ENCODE measurements around the gene MAP4K2. TPM values are rescaled to one million over a fixed set of nuclear protein-coding genes. Genes with fewer than 3 reads are reported as not detected.
"Not testable (repeated sequence)": the region's sequence is repeated elsewhere in the genome, so short reads cannot be mapped to it uniquely, and the experiment has no call there.

The MAP4K2 gene
- total RNA-seq, 2 experiments from 2014 or later, result 54.0 to 57.3 TPM

- intact Hi-C loops (cut with DNase I, micrococcal nuclease), result no loop called here
- H3K4me1 Mint-ChIP-seq, result no peaks in the 10 kb centered on the region
Observed at GRCh38 chr11:64827451-64827839, 24.4 kb upstream of the MAP4K2 start.

GRCh38 chr11:64826578-64827450 lies 23.8 kb upstream of the MAP4K2 start:
- no peak for ATAC-seq
- H3K27me3 Mint-ChIP-seq, result no peaks in the 10 kb centered on the region
- POLR2A ChIA-PET, result interaction anchor here (0.7 kb wide), 1 partner anchor 32 kb away, joined by 3 read pairs; no protein-coding TSS in a partner anchor
- intact Hi-C loops (cut with DNase I, micrococcal nuclease), result no loop called here
- no peaks in the 10 kb centered on the region for H3K36me3 Mint-ChIP-seq (ENCODE audit: low read depth)
- H3K27ac Mint-ChIP-seq, result no peak overlapping the region
- no peaks in the 10 kb centered on the region for H3K4me1 Mint-ChIP-seq
- H3K4me3 Mint-ChIP-seq, result no peak overlapping the region
- CTCF ChIA-PET, result interaction anchor here (1.2 kb wide), 1 partner anchor 21 kb away, joined by 3 read pairs; no protein-coding TSS in a partner anchor
- no peaks in the 10 kb centered on the region for H3K9me3 Mint-ChIP-seq (ENCODE audit: low read depth)
- no peak for DNase-seq

More at GRCh38 chr11:64827451-64827839, 24.4 kb upstream of the MAP4K2 start:
- POLR2A ChIA-PET, result interaction anchor here (0.7 kb wide), 1 partner anchor 33 kb away, joined by 3 read pairs; no protein-coding TSS in a partner anchor
- Mint-ChIP-seq H3K4me3 (no peak overlapping the region), H3K9me3 (ENCODE audit: low read depth) (no peaks in the 10 kb centered on the region), H3K36me3 (ENCODE audit: low read depth) (no peaks in the 10 kb centered on the region), H3K27me3 (no peaks in the 10 kb centered on the region), H3K27ac (no peak overlapping the region)
- DNase-seq, result no peak
- CTCF ChIA-PET, result interaction anchor here (1.2 kb wide), 1 partner anchor 20 kb away, joined by 3 read pairs; no protein-coding TSS in a partner anchor
- ATAC-seq, result no peak

- POLR2A ChIA-PET, result no interaction called here
Observed at GRCh38 chr11:64826062-64826461, 23.0 kb upstream of the MAP4K2 start.

GRCh38 chr11:64823568-64824119 lies 20.6 kb upstream of the MAP4K2 start:
- H3K9me3 Mint-ChIP-seq (ENCODE audit: low read depth), result no peaks in the 10 kb centered on the region
- ATAC-seq, result no peak
- intact Hi-C loops (cut with DNase I, micrococcal nuclease), result no loop called here
- no peaks in the 10 kb centered on the region for H3K27me3 Mint-ChIP-seq
- no peak overlapping the region for H3K27ac Mint-ChIP-seq
- DNase-seq, result no peak
- CTCF ChIA-PET, result interaction anchor here (0.8 kb wide), 1 partner anchor 13 kb away, joined by 5 read pairs; no protein-coding TSS in a partner anchor
- POLR2A ChIA-PET, result no interaction called here
- H3K36me3 Mint-ChIP-seq (ENCODE audit: low read depth), result no peaks in the 10 kb centered on the region
- no peaks in the 10 kb centered on the region for H3K4me1 Mint-ChIP-seq
- no peak overlapping the region for H3K4me3 Mint-ChIP-seq

More at GRCh38 chr11:64826062-64826461, 23.0 kb upstream of the MAP4K2 start:
- CTCF ChIA-PET, result no interaction called here
- no peak for DNase-seq
- Mint-ChIP-seq H3K9me3 (ENCODE audit: low read depth) (no peaks in the 10 kb centered on the region), H3K4me3 (no peak overlapping the region), H3K27ac (no peak overlapping the region), H3K4me1 (no peaks in the 10 kb centered on the region), H3K36me3 (ENCODE audit: low read depth) (no peaks in the 10 kb centered on the region), H3K27me3 (no peaks in the 10 kb centered on the region)
- ATAC-seq, result no peak
- intact Hi-C loops (cut with DNase I, micrococcal nuclease), result no loop called here

- ChIA-PET POLR2A (interaction anchor here (0.6 kb wide), 1 partner anchor 9 kb away, joined by 4 read pairs; no protein-coding TSS in a partner anchor), CTCF (no interaction called here)
- no peaks in the 10 kb centered on the region for H3K27me3 Mint-ChIP-seq
- ATAC-seq (no peak), DNase-seq (no peak)
- intact Hi-C loops (cut with DNase I, micrococcal nuclease), result no loop called here
- no peaks in the 10 kb centered on the region for H3K4me1 Mint-ChIP-seq
- H3K4me3 Mint-ChIP-seq, result no peak overlapping the region
- no peaks in the 10 kb centered on the region for H3K36me3 Mint-ChIP-seq (ENCODE audit: low read depth)
- no peaks in the 10 kb centered on the region for H3K9me3 Mint-ChIP-seq (ENCODE audit: low read depth)
- H3K27ac Mint-ChIP-seq, result no peak overlapping the region
Observed at GRCh38 chr11:64817476-64817875, 14.5 kb upstream of the MAP4K2 start.

- H3K4me1 Mint-ChIP-seq; DNase-seq; H3K27me3 Mint-ChIP-seq; H3K27ac Mint-ChIP-seq; H3K4me3 Mint-ChIP-seq; H3K9me3 Mint-ChIP-seq (ENCODE audit: low read depth); intact Hi-C loops (cut with DNase I, micrococcal nuclease); POLR2A ChIA-PET; ATAC-seq; H3K36me3 Mint-ChIP-seq (ENCODE audit: low read depth): not testable (repeated sequence)
- CTCF ChIA-PET, result interaction anchor here (0.6 kb wide), 1 partner anchor 205 kb away, joined by 3 read pairs; no protein-coding TSS in a partner anchor
Observed at GRCh38 chr11:64815433-64815832, 12.4 kb upstream of the MAP4K2 start.

GRCh38 chr11:64814712-64815187 lies 11.7 kb upstream of the MAP4K2 start:
- Mint-ChIP-seq H3K36me3 (ENCODE audit: low read depth) (peaks cover under 1% of the 10 kb centered on the region), H3K27ac (no peak overlapping the region), H3K4me3 (no peak overlapping the region), H3K9me3 (ENCODE audit: low read depth) (no peaks in the 10 kb centered on the region), H3K4me1 (peaks cover 6% of the 10 kb centered on the region), H3K27me3 (no peaks in the 10 kb centered on the region)
- DNase-seq (no peak), ATAC-seq (no peak)
- ChIA-PET POLR2A (interaction anchor here (0.5 kb wide), 1 partner anchor 607 kb away, joined by 3 read pairs; no protein-coding TSS in a partner anchor), CTCF (no interaction called here)
- intact Hi-C loops (cut with DNase I, micrococcal nuclease), result no loop called here

GRCh38 chr11:64813826-64814225 lies 10.8 kb upstream of the MAP4K2 start:
- no peaks in the 10 kb centered on the region for H3K9me3 Mint-ChIP-seq (ENCODE audit: low read depth)
- H3K4me3 Mint-ChIP-seq, result no peak overlapping the region
- peaks cover 3% of the 10 kb centered on the region for H3K36me3 Mint-ChIP-seq (ENCODE audit: low read depth)
- H3K4me1 Mint-ChIP-seq, result peaks cover 13% of the 10 kb centered on the region
- no peak overlapping the region for H3K27ac Mint-ChIP-seq
- ChIA-PET POLR2A (no interaction called here), CTCF (interaction anchor here (0.5 to 1.2 kb wide), 2 partner anchors 26 to 898 kb away, joined by 3 read pairs; no protein-coding TSS in a partner anchor)
- H3K27me3 Mint-ChIP-seq, result no peaks in the 10 kb centered on the region
- ATAC-seq, result no peak
- intact Hi-C loops (cut with DNase I, micrococcal nuclease), result no loop called here
- DNase-seq, result no peak

- ChIA-PET CTCF (interaction anchor here (0.6 to 1.8 kb wide), 7 partner anchors 13 to 219 kb away, joined by 3 to 7 read pairs (median 4); partner anchors contain the start of genes CDC42BPG and SF1), POLR2A (interaction anchor here (0.6 to 1.1 kb wide), 7 partner anchors 16 to 762 kb away, joined by 3 to 7 read pairs (median 3); partner anchors contain the start of genes FAM89B and SF1)
- Mint-ChIP-seq H3K27me3 (no peaks in the 10 kb centered on the region), H3K9me3 (ENCODE audit: low read depth) (no peaks in the 10 kb centered on the region), H3K27ac (peak overlapping the region; percentile 85), H3K4me3 (peak overlapping the region; percentile 93), H3K4me1 (peaks cover 21% of the 10 kb centered on the region), H3K36me3 (ENCODE audit: low read depth) (peaks cover 7% of the 10 kb centered on the region)
- intact Hi-C loops (cut with DNase I, micrococcal nuclease), result loop anchor here (1.0 to 2.0 kb wide), 10 partner anchors 32 to 306 kb away; partner anchors contain the start of genes ATG2A (in 1 of the 2), CDCA5 (in 1 of the 2), EHD1 (in 1 of the 2) and PPP2R5B (in 1 of the 2)
- ATAC-seq (peak; percentile 43), DNase-seq (no peak)
Observed at GRCh38 chr11:64810891-64811272, 7.9 kb upstream of the MAP4K2 start.

GRCh38 chr11:64810271-64810890 lies 7.4 kb upstream of the MAP4K2 start, which contains the start of gene MEN1:
TSS of gene MEN1 (minus strand) at chr11:64810551. CDS start at chr11:64810109, 442 bp downstream.
- peak; percentile 92 for DNase-seq
- peak within 1 kb of the TSS; percentile 85 for H3K27ac Mint-ChIP-seq
- H3K27me3 Mint-ChIP-seq, result no peaks in the 10 kb centered on the region
- H3K4me1 Mint-ChIP-seq, result peaks cover 21% of the 10 kb centered on the region
- peaks cover 10% of the 10 kb centered on the region for H3K36me3 Mint-ChIP-seq (ENCODE audit: low read depth)
- H3K9me3 Mint-ChIP-seq (ENCODE audit: low read depth), result no peaks in the 10 kb centered on the region
- peak within 1 kb of the TSS; percentile 93 for H3K4me3 Mint-ChIP-seq
- intact Hi-C loops (cut with DNase I, micrococcal nuclease), result loop anchor here (1.0 to 2.0 kb wide), 10 partner anchors 32 to 307 kb away; partner anchors contain the start of genes ATG2A (in 1 of the 2), CDCA5 (in 1 of the 2), EHD1 (in 1 of the 2) and PPP2R5B (in 1 of the 2)
- CTCF ChIA-PET, result interaction anchor here (0.7 to 1.8 kb wide), 7 partner anchors 14 to 38 kb away, joined by 3 to 7 read pairs (median 4); partner anchors contain the start of genes CDC42BPG and SF1
- ATAC-seq, result peak; percentile 95
- POLR2A ChIA-PET, result interaction anchor here (0.6 to 1.1 kb wide), 7 partner anchors 16 to 762 kb away, joined by 3 to 7 read pairs (median 3); partner anchors contain the start of genes FAM89B and SF1

Measured in activated CD4-positive, alpha-beta T cell treated with anti-CD3 and anti-CD28 coated beads for 36 hours (primary cell).